HepG2 (cell line): ENCODE results near the gene PLOD3. TPM values are rescaled to one million over a fixed set of nuclear protein-coding genes. Genes with fewer than 3 reads are reported as not detected.

Experiments
- ATF6 ChIP-seq: sonication (generic); formaldehyde crosslinking; conservative IDR thresholded peaks from 2 replicates; pipeline ENCODE4 v1.4.0; 2020; ENCODE audit warnings: missing genetic modification reagents
- CBFB ChIP-seq: sonication (generic); formaldehyde crosslinking; IDR thresholded peaks from 2 replicates; pipeline ENCODE4 v1.4.0; 2020; ENCODE audit warnings: missing genetic modification reagents
- CHD2 ChIP-seq: IDR thresholded peaks from 2 replicates; pipeline ENCODE4 v1.6.1; 2011; ENCODE audit warnings: low read depth, low read length, improper control_type of control experiment
- CREB1 ChIP-seq, 2 experiments: fragments of 450-650 bp in 1 of 2; IDR thresholded peaks; 2 replicates each; pipeline ENCODE4 v1.6.1; 2016 to 2017; ENCODE audit warnings: control low read depth in 1 of 2, mild to moderate bottlenecking in 1 of 2, missing compliant biosample characterization in 1 of 2, missing genetic modification characterization in 1 of 2
- FOXK1 ChIP-seq: sonication (generic); formaldehyde crosslinking; IDR thresholded peaks from 2 replicates; pipeline ENCODE4 v1.4.0; 2020; ENCODE audit warnings: low read depth, missing genetic modification reagents, borderline replicate concordance
- HNRNPK ChIP-seq: fragments of 200-400 bp; formaldehyde crosslinking; IDR thresholded peaks from 2 replicates; pipeline ENCODE4 v1.6.1; 2018; ENCODE audit warnings: low read length, low read depth, moderate library complexity, mild to moderate bottlenecking; ENCODE audit not compliant: poor library complexity, severe bottlenecking
- KAT2B ChIP-seq: fragments of 150-350 bp; IDR thresholded peaks from 2 replicates; pipeline ENCODE4 v1.6.1; 2014; ENCODE audit warnings: low read depth, low read length, borderline replicate concordance
- SP2 ChIP-seq: sonication (generic); formaldehyde crosslinking; IDR thresholded peaks from 2 replicates; pipeline ENCODE4 v1.5.1; 2020; ENCODE audit warnings: mild to moderate bottlenecking, missing genetic modification reagents
- ZNF441 ChIP-seq: sonication (generic); formaldehyde crosslinking; IDR thresholded peaks from 2 replicates; pipeline ENCODE4 v1.7.0; 2021; ENCODE audit warnings: missing genetic modification reagents, borderline replicate concordance
- ZNF629 ChIP-seq: sonication (generic); formaldehyde crosslinking; conservative IDR thresholded peaks from 2 replicates; pipeline ENCODE4 v1.5.0; 2020; ENCODE audit warnings: missing genetic modification reagents
- ZNF768 ChIP-seq: sonication (generic); formaldehyde crosslinking; IDR thresholded peaks from 2 replicates; pipeline ENCODE4 v1.4.0; 2020; ENCODE audit warnings: missing genetic modification reagents
- ZSCAN31 ChIP-seq: sonication (generic); formaldehyde crosslinking; IDR thresholded peaks from 2 replicates; pipeline ENCODE4 v1.5.0; 2020; ENCODE audit warnings: low read depth, mild to moderate bottlenecking, missing genetic modification reagents
- polyA plus RNA-seq, 8 experiments: library from polyadenylated mRNA; depleted of rRNA in 3 of 8; stranded (reverse) in 7 of 8; unstranded in 1 of 8; fragments of >200 nt; fragmentation: Illumina TruSeq in 4 of 8; extraction: Trizol in 4 of 8; gene quantifications; 2 replicates each; pipeline versions ENCODE4 v1.2.1 to v1.2.3, GENCODE V29; 2011 to 2016; ENCODE audit warnings: low read depth in 4 of 8, missing spikeins in 1 of 8, mixed read lengths in 1 of 8; ENCODE audit not compliant: insufficient read depth in 1 of 8
- total RNA-seq, 5 experiments: library from RNA; depleted of rRNA; stranded (reverse); fragments of >200 nt; fragmentation: Illumina TruSeq; extraction: Trizol; gene quantifications; 2 replicates each; pipeline ENCODE4 v1.2.3, GENCODE V29; 2016; ENCODE audit warnings: low read depth in 1 of 5
- TF ChIP-seq, protein P1 (sequence below), 2 experiments: fragments of 450-650 bp in 1 of 2; sonication (generic) in 1 of 2; formaldehyde crosslinking in 1 of 2; IDR thresholded peaks; 2 replicates each; pipeline versions ENCODE4 v1.6.1 to v1.8.0; 2016 to 2022; ENCODE audit warnings: antibody characterized with exemption in 1 of 2, mild to moderate bottlenecking in 1 of 2, missing genetic modification reagents in 1 of 2
- TF ChIP-seq, protein P2 (sequence below): sonication (generic); formaldehyde crosslinking; IDR thresholded peaks from 2 replicates; pipeline ENCODE4 v1.5.0; 2020; ENCODE audit warnings: mild to moderate bottlenecking, missing genetic modification reagents, borderline replicate concordance

Gene PLOD3
- total and polyA plus RNA-seq, 2 of the 13 experiments (the other 11 are each of a cell fraction or from before 2014, with no cell fraction given): 65.8 to 67.4 TPM

DNA sequence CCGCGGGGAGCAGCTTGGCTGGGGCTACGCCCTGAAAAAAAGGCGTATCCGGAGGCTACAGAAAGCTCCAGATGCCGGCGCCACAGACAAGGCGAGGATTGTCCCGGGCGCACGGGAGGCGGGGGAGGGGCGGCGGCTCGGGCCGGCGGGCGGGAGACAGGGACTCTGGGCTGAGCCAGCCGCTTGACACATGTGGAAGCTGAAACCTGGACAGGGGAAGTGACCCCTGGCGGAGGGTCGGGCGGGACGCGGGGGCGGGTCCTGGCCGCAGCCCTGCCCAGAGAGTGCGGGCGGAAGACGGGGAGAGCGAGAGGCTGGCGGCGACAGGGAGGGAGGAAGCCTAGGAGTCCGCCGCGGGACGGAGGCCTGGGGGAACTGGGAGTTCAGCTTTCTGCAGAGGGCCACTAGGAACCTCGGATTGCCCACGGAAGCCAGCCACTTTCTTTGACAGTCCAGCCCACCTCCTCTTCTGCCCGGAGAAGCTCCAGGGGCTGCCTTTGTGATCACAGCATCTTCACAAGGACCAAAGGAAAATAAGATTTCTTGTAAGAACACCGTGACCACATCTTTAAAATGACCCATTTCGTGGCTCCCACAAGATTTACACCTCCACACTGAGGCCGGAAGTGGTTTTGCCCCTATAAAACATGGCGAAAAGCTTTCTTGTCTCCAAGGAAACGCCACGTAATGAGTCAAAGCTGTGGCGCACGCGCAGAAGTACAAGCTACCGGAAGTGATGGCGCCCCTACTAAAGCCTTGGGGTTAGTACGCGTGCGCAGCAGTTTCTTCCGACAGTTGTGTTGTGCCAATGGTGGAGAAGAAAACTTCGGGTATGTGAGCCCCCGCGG lies at the start of gene PLOD3, which contains the start of gene ZNHIT1 (continued):
- TF ChIP-seq, protein P1, sequence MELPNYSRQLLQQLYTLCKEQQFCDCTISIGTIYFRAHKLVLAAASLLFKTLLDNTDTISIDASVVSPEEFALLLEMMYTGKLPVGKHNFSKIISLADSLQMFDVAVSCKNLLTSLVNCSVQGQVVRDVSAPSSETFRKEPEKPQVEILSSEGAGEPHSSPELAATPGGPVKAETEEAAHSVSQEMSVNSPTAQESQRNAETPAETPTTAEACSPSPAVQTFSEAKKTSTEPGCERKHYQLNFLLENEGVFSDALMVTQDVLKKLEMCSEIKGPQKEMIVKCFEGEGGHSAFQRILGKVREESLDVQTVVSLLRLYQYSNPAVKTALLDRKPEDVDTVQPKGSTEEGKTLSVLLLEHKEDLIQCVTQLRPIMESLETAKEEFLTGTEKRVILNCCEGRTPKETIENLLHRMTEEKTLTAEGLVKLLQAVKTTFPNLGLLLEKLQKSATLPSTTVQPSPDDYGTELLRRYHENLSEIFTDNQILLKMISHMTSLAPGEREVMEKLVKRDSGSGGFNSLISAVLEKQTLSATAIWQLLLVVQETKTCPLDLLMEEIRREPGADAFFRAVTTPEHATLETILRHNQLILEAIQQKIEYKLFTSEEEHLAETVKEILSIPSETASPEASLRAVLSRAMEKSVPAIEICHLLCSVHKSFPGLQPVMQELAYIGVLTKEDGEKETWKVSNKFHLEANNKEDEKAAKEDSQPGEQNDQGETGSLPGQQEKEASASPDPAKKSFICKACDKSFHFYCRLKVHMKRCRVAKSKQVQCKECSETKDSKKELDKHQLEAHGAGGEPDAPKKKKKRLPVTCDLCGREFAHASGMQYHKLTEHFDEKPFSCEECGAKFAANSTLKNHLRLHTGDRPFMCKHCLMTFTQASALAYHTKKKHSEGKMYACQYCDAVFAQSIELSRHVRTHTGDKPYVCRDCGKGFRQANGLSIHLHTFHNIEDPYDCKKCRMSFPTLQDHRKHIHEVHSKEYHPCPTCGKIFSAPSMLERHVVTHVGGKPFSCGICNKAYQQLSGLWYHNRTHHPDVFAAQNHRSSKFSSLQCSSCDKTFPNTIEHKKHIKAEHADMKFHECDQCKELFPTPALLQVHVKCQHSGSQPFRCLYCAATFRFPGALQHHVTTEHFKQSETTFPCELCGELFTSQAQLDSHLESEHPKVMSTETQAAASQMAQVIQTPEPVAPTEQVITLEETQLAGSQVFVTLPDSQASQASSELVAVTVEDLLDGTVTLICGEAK (IDR thresholded peaks at IDR 0.05): peak; percentile 65
- TF ChIP-seq, protein P1 (CRISPR knock-in tag; IDR thresholded peaks at IDR 0.05): no peak
- peak; percentile 78 for TF ChIP-seq CBFB (CRISPR knock-in tag)
- no peak for TF ChIP-seq ATF6 (CRISPR knock-in tag)
- TF ChIP-seq, protein P2, sequence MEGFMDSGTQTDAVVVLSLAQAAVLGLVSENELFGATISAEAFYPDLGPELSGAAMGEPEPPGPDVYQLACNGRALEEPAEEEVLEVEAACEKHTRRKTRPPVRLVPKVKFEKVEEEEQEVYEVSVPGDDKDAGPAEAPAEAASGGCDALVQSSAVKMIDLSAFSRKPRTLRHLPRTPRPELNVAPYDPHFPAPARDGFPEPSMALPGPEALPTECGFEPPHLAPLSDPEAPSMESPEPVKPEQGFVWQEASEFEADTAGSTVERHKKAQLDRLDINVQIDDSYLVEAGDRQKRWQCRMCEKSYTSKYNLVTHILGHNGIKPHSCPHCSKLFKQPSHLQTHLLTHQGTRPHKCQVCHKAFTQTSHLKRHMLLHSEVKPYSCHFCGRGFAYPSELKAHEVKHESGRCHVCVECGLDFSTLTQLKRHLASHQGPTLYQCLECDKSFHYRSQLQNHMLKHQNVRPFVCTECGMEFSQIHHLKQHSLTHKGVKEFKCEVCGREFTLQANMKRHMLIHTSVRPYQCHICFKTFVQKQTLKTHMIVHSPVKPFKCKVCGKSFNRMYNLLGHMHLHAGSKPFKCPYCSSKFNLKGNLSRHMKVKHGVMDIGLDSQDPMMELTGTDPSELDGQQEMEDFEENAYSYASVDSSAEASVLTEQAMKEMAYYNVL: peak; percentile 81
- TF ChIP-seq ZNF768 (CRISPR knock-in tag): no peak; the same call in 1 of the 2 replicates
- peak; percentile 73 for TF ChIP-seq CREB1 (IDR thresholded peaks at IDR 0.05)
- TF ChIP-seq CREB1 (CRISPR knock-in tag; IDR thresholded peaks at IDR 0.05): peak; percentile 93
- peak; percentile 25; the same call in 1 of the 2 replicates for TF ChIP-seq SP2 (CRISPR knock-in tag)
- TF ChIP-seq ZNF629 (CRISPR knock-in tag): no peak; the same call in 1 of the 2 replicates
- no peak for TF ChIP-seq KAT2B
- peak; percentile 6 for TF ChIP-seq HNRNPK
- TF ChIP-seq ZSCAN31 (CRISPR knock-in tag): peak; percentile 9; the same call in 1 of the 2 replicates
- no peak for TF ChIP-seq CHD2
- peak; percentile 32; the same call in 1 of the 2 replicates for TF ChIP-seq FOXK1
- TF ChIP-seq ZNF441 (CRISPR knock-in tag): peak; percentile 62; the same call in 1 of the 2 replicates
